GM18858 (cell line): Measurements from ENCODE around the gene ANAPC7.
A peak's percentile ranks its signal among the peaks of the same experiment; 100 is the strongest.
"Not testable (repeated sequence)": the region's sequence is repeated elsewhere in the genome, so short reads cannot be mapped to it uniquely, and the experiment has no call there.

Source experiments
- ATAC-seq: cut with Tn5 transposase; IDR thresholded peaks from one replicate; pipeline ENCODE4 v1.9.1; 2021; ENCODE audit not compliant: unreplicated experiment

The ANAPC7 gene

GRCh38 chr12:110403146-110403975 lies at the start of gene ANAPC7:
Gene ANAPC7 (minus strand): TSS chr12:110403708. CDS start chr12:110403627, 81 bp downstream.
- no peak for ATAC-seq

- ATAC-seq: no peak
These were observed 47.8 kb upstream of the ANAPC7 start for GRCh38 chr12:110451263-110451662.

GRCh38 chr12:110449799-110450497 lies 46.4 kb upstream of the ANAPC7 start, which contains the start of gene ARPC3:
Gene ARPC3 (minus strand): TSS chr12:110450337. CDS start chr12:110450260, 77 bp downstream.
- peak; percentile 89 for ATAC-seq

- no peak for ATAC-seq
These were observed 40.9 kb upstream of the ANAPC7 start for GRCh38 chr12:110444455-110444854.

- ATAC-seq: no peak
These were observed 32.7 kb upstream of the ANAPC7 start for GRCh38 chr12:110436231-110436630.

GRCh38 chr12:110431957-110432587 lies 28.6 kb upstream of the ANAPC7 start:
- no peak for ATAC-seq

- ATAC-seq: not testable (repeated sequence)
These were observed 26.2 kb upstream of the ANAPC7 start for GRCh38 chr12:110429676-110430075.

- no peak for ATAC-seq
These were observed 22.9 kb upstream of the ANAPC7 start for GRCh38 chr12:110426406-110426805.

GRCh38 chr12:110424237-110424636 lies 20.7 kb upstream of the ANAPC7 start:
- no peak for ATAC-seq

GRCh38 chr12:110421701-110422100 lies 18.2 kb upstream of the ANAPC7 start:
- ATAC-seq: no peak

GRCh38 chr12:110421159-110421661 lies 17.7 kb upstream of the ANAPC7 start:
- ATAC-seq: no peak

- ATAC-seq: not testable (repeated sequence)
These were observed 17.1 kb upstream of the ANAPC7 start for GRCh38 chr12:110420644-110421043.

- ATAC-seq: not testable (repeated sequence)
These were observed 13.6 kb upstream of the ANAPC7 start for GRCh38 chr12:110417113-110417512.

- not testable (repeated sequence) for ATAC-seq
These were observed 6.6 kb upstream of the ANAPC7 start for GRCh38 chr12:110410086-110410485.

- ATAC-seq: not testable (repeated sequence)
These were observed 1.7 kb upstream of the ANAPC7 start for GRCh38 chr12:110405126-110405662.

- no peak for ATAC-seq
These were observed 621 bp upstream of the ANAPC7 start for GRCh38 chr12:110403976-110404682.

- ATAC-seq: no peak
These were observed 20.8 kb downstream of the ANAPC7 start for GRCh38 chr12:110382683-110383082.

- no peak for ATAC-seq
These were observed 23.9 kb downstream of the ANAPC7 start for GRCh38 chr12:110379631-110380030.

- no peak for ATAC-seq
These were observed 24.3 kb downstream of the ANAPC7 start for GRCh38 chr12:110379197-110379596.

GRCh38 chr12:110378131-110378790 lies 25.2 kb downstream of the ANAPC7 start:
- ATAC-seq: not testable (repeated sequence)
